HG02885 (cell line): Measurements from ENCODE around the gene ARID1A.
"Not testable (repeated sequence)": the region's sequence is repeated elsewhere in the genome, so short reads cannot be mapped to it uniquely, and the experiment has no call there.

Experiments
- ATAC-seq: cut with Tn5 transposase; IDR thresholded peaks from one replicate; pipeline ENCODE4 v1.9.1; 2021; ENCODE audit warnings: mild to moderate bottlenecking; ENCODE audit not compliant: unreplicated experiment, poor library complexity

Gene ARID1A

DNA sequence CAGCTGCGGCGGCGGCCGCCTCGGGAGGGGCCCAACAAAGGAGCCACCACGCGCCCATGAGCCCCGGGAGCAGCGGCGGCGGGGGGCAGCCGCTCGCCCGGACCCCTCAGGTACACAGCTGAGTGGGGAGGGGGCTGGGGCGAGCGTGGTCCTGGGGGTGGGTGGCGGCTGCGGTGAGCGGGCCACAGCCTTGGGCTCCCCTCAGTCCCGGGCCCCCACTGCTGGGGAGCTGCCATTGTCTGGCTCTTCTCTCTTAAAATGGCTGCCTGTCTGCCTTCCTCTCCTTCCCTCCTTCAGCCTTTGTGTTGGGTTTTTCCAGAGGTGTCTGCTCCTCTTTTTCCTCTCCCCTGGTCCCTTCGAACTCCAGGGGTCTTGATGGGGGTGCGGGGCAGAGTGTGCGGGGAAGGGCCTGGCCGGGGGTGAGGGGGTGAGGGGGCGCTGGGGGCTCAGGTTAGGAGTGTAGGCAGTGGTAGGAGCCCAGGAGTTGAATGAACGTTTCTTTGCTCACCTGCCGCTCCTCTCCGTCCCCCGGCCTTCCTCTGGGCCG lies 1.7 kb downstream of the ARID1A start:
- ATAC-seq = no peak

DNA sequence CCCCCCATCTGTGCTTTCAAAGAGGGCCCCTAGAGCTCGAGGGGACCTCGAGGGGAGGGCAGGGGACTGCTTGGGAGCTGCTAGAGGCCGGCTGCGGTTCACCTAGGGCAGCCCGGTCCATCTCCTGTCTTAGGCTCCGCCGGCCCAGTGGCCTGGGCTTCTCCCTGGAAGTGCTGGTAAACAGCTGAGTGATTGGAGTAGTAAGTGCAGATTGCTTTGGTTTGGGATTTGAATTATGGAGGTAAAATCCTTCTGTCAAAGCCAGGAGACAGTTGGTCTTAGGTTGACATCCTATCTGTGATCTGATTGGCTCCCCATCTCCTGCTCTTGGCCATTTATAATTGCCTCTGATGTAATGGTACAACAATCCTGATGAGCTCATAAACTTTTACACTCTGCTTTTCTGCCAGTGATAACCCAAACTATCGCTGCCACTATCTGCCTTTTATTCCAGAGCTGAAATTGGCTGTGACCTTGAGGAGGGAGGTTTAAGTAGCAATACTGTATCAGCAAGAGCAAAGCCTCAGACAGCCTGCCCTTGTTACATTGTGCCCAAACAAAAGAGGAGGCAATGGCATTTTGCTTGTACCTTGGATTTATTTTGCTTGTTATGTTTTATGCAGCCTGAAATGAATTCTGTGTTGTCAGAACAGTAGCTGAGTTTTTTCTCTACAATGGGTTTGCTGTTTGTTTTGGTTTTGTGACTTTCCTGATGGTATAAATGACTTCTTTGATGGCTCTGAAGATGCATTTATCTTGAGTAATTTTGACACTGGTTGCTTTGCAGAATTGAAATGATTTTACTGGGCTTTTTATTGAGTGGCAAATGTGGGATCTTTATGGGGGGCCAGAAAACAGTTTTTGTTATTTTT lies 2.4 kb downstream of the ARID1A start:
- ATAC-seq = no peak

DNA sequence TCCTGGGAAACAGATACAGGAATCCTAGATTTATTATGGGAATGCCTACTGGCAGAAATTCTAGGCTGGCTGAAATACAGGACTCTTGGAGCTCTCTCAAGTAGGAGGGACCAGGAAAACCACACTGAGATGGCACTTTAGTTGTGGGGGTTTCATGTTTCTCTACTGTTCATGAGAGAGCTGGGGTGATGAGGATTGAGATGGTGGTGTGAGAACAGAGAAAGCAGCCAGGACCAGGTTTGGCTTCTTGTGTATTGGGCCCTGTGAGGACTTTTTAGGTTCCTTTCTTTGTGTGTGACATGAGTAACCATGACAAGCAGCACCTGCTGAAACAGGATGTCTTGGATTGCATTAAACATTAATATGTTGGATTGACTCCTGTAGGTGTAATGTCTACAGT lies 4.9 kb downstream of the ARID1A start:
- ATAC-seq = no peak

DNA sequence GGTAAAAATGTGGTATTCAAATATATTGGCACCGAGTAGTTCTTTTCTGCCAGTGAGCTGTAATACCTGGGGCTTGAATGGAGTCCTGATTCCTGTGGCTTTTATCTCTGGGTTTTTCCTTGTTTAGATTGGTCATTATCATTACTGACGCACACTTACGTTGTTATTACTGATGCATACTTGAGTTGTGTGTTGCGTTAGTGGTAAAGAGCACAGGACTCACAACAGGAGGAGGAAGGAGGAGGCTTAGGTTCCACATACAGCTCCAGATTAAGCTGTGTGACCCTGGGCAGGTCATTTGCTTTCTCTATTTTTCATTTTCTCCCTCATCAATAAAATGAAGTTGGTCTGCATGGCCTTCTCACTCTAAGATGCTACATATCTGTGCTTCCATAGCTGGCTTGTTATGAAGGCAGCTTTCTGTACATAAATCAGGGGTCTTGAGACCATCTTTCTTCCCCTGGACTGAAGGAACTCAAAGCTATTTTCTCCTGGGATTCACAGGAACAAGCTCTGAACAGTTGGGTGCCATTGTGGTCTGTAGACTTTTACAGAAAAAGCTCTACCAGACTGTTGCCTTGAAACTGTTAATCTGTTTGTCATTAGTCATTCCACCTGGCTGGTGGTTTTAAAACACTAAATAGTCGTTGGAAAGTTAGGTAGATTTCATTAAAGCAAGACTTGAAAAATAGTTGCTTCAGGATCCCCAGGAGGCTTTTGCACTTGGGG lies 5.6 kb downstream of the ARID1A start:
- no peak for ATAC-seq

DNA sequence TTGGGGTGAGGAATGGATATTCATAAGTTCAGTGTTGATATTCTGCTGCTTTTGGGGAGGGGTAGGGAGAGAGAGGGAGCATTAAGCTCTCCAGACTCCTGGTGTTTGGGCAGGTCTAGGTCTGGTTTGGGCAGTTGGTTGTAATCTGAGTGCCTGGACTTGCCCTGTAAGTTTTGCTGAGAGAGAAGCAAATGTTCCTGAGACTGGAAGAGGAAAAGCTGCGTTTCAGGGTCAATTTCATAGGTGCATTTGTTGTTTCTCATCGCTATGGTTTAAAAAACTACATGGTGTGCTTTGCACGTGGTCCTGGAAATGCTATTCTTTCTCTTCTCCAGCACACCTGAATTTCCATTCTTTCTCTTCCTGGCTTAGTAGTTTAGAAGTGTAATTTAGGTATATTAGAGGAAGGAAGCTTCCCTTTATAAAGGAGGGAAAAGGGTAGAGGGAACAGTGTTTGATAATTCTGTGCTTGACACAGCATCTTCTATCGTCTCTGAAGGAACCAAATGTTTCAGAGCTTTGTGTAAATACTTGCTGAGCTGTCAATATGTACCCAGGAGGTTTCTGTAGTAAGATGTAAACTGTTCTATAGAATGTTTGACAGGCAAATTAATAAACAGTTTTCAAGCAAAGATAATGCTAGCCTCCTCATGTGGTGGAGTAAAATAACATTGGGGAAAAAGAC lies 6.3 kb downstream of the ARID1A start:
- no peak for ATAC-seq

- ATAC-seq = no peak
Measured at GRCh38 chr1:26702680-26703038, 6.8 kb downstream of the ARID1A start.

DNA sequence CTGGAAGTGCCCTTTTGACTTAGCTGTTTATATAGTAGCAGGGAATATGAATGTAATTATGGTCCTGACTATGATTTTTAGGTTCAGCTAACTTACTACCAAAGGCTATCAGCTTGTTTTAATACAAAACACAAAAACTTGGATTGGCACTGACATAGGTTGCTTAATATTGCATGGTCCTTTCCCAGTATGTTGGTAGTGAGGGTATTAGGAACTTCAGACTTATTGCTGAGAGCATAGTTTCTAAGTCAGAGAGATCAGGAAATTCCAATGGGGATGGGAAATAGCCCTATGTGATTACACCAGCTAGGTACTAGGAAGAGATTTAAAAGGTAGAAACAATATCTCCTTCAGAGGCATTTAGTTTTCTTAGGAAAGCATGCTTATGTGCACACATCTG lies 7.7 kb downstream of the ARID1A start:
- no peak for ATAC-seq

GRCh38 chr1:26704629-26705028 lies 8.8 kb downstream of the ARID1A start:
- no peak for ATAC-seq

GRCh38 chr1:26705227-26705626 lies 9.4 kb downstream of the ARID1A start:
- not testable (repeated sequence) for ATAC-seq

GRCh38 chr1:26705788-26706311 lies 10.0 kb downstream of the ARID1A start:
- no peak for ATAC-seq

GRCh38 chr1:26706315-26706714 lies 10.5 kb downstream of the ARID1A start:
- no peak for ATAC-seq

DNA sequence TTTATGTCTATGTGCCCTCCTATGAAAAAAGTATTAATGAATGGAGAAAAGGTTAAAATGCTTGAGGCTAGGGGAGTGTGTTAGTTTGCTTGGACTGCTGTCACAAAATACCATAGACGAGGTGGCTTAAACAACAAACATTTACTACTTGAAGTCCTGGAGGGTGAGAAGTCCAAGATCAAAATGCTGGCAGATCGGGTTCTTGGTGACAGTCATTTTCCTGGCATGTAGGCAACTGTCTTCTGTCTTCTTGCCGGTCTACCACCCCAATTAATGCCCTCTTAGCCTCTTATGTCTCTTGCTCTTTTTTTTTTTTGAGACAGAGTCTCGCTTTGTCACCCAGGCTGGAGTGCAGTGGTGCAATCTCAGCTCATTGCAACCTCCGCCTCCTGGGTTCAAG lies 15.0 kb downstream of the ARID1A start:
- ATAC-seq = no peak

GRCh38 chr1:26711777-26712176 lies 16.0 kb downstream of the ARID1A start:
- ATAC-seq = no peak

DNA sequence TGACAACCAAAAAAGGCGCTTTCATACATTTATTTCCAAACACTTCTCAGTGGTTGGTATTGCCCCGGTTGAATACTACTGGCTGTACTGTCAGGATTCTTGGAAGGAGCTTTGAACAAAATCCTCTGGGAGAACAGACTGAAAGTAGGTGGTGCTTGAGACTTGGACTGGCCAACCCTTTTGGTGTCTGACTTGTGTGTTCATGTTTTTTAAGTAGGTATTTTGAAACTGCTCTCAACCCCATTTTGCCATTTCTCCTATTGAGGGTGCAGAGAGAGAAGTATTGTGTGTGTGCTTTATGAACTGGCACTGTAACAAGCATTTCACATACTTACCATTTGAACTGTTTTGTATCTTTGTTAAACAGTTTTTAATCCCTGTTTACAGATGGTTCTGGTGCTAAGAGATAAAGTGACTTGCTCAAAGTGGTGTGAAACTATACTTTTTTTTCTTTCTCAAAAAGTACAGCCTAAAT lies 21.2 kb downstream of the ARID1A start:
- no peak for ATAC-seq

DNA sequence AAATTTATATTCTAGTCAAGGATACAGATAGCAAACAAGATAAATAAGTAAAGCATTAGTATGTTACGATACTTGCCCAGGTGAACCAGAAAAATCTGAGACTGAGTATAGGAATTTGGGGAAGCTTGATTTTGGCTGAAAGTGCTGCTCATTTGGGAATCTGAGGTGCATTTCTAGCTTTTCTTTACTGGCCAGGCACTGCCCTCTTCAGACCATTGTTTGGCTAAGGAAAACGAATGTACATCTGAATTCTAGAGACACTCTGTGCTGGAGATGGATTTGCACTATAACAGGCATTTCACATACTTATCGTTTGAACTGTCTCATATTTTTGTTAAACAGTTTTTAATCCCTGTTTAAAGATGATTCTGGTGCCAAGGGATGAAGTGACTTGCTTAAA lies 23.4 kb downstream of the ARID1A start:
- no peak for ATAC-seq

DNA sequence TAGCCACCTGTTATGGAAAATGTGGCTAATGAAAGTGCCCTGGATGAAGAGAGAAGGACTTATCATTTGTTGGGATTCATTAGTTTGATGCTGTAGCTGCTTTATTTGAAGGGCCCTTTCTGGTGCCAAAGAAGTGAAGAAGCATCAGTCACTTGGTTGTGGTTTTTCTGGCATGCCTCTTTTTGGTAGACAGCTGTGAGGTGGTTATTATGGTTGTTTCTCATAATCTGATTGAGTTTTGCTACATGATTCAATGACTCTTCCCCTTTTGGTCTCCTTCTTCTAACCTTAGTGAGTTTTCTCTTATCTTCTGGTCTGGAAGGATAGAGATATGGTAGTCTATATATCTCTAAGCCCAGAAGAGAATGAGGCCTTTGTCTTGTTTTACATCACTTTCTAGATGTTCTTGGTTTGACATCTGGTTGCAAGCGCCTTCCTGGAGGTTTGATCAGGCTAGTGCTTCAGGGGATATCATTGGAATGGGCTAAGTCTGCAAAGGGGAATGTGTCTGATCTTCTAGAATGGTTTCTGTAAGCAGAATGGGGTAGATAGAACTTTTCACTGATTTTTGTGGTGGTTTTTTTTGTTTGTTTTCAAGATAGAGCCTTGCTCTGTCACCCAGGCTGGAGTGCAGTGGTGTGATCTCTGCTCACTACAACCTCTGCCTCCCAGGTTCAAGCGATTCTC lies 26.0 kb downstream of the ARID1A start:
- ATAC-seq = no peak

- no peak for ATAC-seq
Measured at GRCh38 chr1:26723013-26723991, 27.5 kb downstream of the ARID1A start.

- no peak for ATAC-seq
Measured at GRCh38 chr1:26724118-26724517, 28.3 kb downstream of the ARID1A start.

DNA sequence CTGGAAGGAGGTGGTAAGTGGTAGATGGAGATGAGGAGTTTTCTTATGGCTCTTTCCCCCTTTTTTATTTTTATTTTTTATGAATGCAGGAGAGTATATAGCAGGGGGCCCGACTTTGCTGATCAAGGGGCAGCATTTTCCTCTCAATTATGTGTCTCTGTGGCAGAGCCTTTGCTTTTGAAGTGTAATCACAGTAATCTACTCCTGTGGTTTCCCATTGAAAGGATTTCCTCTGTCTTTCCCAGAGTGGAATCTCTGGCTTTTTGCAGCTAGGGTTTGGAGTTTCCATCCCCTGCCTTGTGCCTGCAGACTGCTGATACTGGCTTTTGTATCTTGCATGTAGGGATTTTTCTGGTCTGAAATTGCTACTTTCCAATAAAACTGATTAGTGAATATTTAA lies 29.1 kb downstream of the ARID1A start:
- ATAC-seq = no peak
